ENCODE results near the gene ATG101.
A peak's percentile ranks its signal among the peaks of the same experiment; 100 is the strongest.

Gene ATG101

GRCh38 chr12:52120951-52121823, 51.4 kb downstream of the ATG101 start:
- DNase-seq (ENCODE audit: insufficient read length, low spot score) = no peak
- TF ChIP-seq CTCF (IDR thresholded peaks at IDR 0.05; ENCODE audit: insufficient read depth, missing control alignments) = no peak
- no peak for FAIRE-seq

GRCh38 chr12:52121824-52122539, 52.2 kb downstream of the ATG101 start:
- DNase-seq (ENCODE audit: insufficient read length, low spot score) (peak; percentile 62), FAIRE-seq (no peak)
- TF ChIP-seq CTCF (IDR thresholded peaks at IDR 0.05; ENCODE audit: insufficient read depth, missing control alignments) = peak; percentile 60

- no peak for DNase-seq (ENCODE audit: insufficient read length, low spot score)
- TF ChIP-seq CTCF (IDR thresholded peaks at IDR 0.05; ENCODE audit: insufficient read depth, missing control alignments) = no peak
- no peak for FAIRE-seq
Measured at GRCh38 chr12:52122540-52122871, 52.7 kb downstream of the ATG101 start.

- FAIRE-seq (no peak), DNase-seq (ENCODE audit: insufficient read length, low spot score) (no peak)
- TF ChIP-seq CTCF (IDR thresholded peaks at IDR 0.05; ENCODE audit: insufficient read depth, missing control alignments) = no peak
Measured at GRCh38 chr12:52122904-52123303, 53.1 kb downstream of the ATG101 start.

GRCh38 chr12:52123487-52124186, 53.9 kb downstream of the ATG101 start:
- DNase-seq (ENCODE audit: insufficient read length, low spot score) (no peak), FAIRE-seq (no peak)
- TF ChIP-seq CTCF (IDR thresholded peaks at IDR 0.05; ENCODE audit: insufficient read depth, missing control alignments) = no peak

- no peak for TF ChIP-seq CTCF (IDR thresholded peaks at IDR 0.05; ENCODE audit: insufficient read depth, missing control alignments)
- DNase-seq (ENCODE audit: insufficient read length, low spot score) (no peak), FAIRE-seq (no peak)
Measured at GRCh38 chr12:52125476-52125900, 55.7 kb downstream of the ATG101 start.

Data from D721Med (cell line).